ENCODE measurements around the gene TMEM108.

TMEM108 gene

DNA sequence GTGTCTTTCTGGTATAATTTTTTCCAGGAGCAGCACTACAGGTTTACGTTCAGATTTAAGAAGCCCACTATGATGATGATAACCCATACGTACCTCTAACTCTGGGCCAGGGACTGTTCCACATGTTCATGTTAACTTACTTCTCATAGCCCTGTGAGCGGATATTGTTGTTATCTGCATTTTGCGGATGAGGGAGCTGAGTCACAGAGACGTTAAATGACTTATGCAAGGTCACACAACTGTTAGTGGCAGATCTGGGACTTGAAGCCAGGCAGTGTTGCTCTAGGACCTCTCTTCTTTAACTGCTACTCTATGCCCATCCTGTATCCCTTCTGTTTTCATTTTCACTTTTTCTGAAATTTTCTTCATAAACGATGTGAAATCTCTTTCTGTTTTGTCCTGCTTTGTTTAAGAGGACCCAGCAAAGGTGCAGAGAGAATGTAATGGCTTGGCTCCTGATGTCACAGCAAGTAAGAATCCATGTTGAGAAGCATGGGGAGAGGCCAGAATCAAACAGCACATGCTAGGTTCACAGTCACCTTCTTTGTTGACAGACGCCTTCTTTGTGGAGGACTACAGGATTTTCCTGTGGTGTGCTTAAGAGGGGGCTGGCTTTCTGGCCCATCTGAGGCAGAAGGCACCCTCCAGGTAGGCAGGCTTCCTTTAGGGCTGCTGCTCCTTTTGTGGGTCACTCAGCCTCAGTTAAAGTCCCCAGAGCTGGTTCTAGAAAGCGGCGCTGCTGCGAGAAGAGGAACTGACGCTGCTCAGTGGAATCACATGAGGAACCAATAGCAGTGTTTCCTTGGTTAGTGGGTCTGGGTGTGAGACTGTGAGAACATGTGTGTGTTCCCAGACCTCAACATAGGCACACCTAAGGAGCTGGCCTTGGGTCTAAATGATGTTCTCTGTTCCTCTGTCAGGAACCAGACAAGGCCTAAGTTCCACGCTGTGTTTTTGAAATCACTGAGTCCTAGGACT is 121.6 kb downstream of the TMEM108 start:
- Histone ChIP-seq H3K4me3 (ENCODE audit: insufficient read length, low read depth) (no peak overlapping the region), H3K36me3 (ENCODE audit: insufficient read depth, insufficient read length, low read length) (no peaks in the 10 kb centered on the region), H3K9me3 (ENCODE audit: insufficient read depth, low read length) (no peaks in the 10 kb centered on the region), H3K9ac (ENCODE audit: insufficient read length, low read depth) (no peak overlapping the region), H3K27me3 (ENCODE audit: insufficient read depth, insufficient read length) (no peaks in the 10 kb centered on the region), H3K4me1 (ENCODE audit: insufficient read depth, insufficient read length) (no peaks in the 10 kb centered on the region)
- no peak for DNase-seq (ENCODE audit: low read depth, low spot score)
- TF ChIP-seq YY1 (IDR thresholded peaks at IDR 0.05; ENCODE audit: insufficient read depth, insufficient read length) = no peak
- no peak for TF ChIP-seq ZNF274 (IDR thresholded peaks at IDR 0.05; ENCODE audit: low read depth, low read length)
- no peak for TF ChIP-seq SUZ12 (IDR thresholded peaks at IDR 0.05; ENCODE audit: extremely low read depth, insufficient read depth, insufficient read length)

DNA sequence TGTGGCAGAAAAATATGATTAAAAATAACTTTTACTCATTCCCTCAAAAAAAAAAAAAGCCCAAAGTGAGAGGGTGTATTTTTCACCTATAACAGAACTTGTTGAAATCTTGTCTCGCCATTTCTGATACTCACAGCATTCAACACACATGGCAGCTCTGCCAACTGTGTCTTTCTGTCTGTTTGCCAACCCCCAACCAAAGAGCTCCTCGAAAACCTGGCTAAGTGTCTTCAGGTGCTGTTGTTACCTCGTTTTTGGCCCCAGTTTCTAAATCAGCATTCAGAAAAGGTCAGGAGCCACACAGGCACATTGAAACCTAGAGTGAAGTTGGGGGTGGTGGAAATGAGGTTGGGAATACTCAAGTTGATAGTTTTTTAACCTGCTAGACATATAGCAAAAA is 123.5 kb downstream of the TMEM108 start:
- Histone ChIP-seq H3K9ac (ENCODE audit: insufficient read length, low read depth) (no peak overlapping the region), H3K4me1 (ENCODE audit: insufficient read depth, insufficient read length) (no peaks in the 10 kb centered on the region), H3K36me3 (ENCODE audit: insufficient read depth, insufficient read length, low read length) (no peaks in the 10 kb centered on the region), H3K9me3 (ENCODE audit: insufficient read depth, low read length) (peaks cover 4% of the 10 kb centered on the region; the same call in 1 of the 2 replicates), H3K27me3 (ENCODE audit: insufficient read depth, insufficient read length) (no peaks in the 10 kb centered on the region), H3K4me3 (ENCODE audit: insufficient read length, low read depth) (no peak overlapping the region)
- DNase-seq (ENCODE audit: low read depth, low spot score) = no peak
- no peak for TF ChIP-seq ZNF274 (IDR thresholded peaks at IDR 0.05; ENCODE audit: low read depth, low read length)
- TF ChIP-seq SUZ12 (IDR thresholded peaks at IDR 0.05; ENCODE audit: extremely low read depth, insufficient read depth, insufficient read length) = no peak
- TF ChIP-seq YY1 (IDR thresholded peaks at IDR 0.05; ENCODE audit: insufficient read depth, insufficient read length) = no peak

GRCh38 chr3:133162265-133162664 is 124.1 kb downstream of the TMEM108 start:
- no peak overlapping the region for H3K4me3 ChIP-seq (ENCODE audit: insufficient read length, low read depth)
- H3K9ac ChIP-seq (ENCODE audit: insufficient read length, low read depth) = no peak overlapping the region
- no peaks in the 10 kb centered on the region for H3K27me3 ChIP-seq (ENCODE audit: insufficient read depth, insufficient read length)
- H3K4me1 ChIP-seq (ENCODE audit: insufficient read depth, insufficient read length) = no peaks in the 10 kb centered on the region
- no peaks in the 10 kb centered on the region for H3K36me3 ChIP-seq (ENCODE audit: insufficient read depth, insufficient read length, low read length)
- DNase-seq (ENCODE audit: low read depth, low spot score) = no peak
- H3K9me3 ChIP-seq (ENCODE audit: insufficient read depth, low read length) = peaks cover 10% of the 10 kb centered on the region; the same call in 1 of the 2 replicates
- TF ChIP-seq ZNF274 (IDR thresholded peaks at IDR 0.05; ENCODE audit: low read depth, low read length) (no peak), SUZ12 (IDR thresholded peaks at IDR 0.05; ENCODE audit: extremely low read depth, insufficient read depth, insufficient read length) (no peak), YY1 (IDR thresholded peaks at IDR 0.05; ENCODE audit: insufficient read depth, insufficient read length) (no peak)

- Histone ChIP-seq H3K36me3 (ENCODE audit: insufficient read depth, insufficient read length, low read length) (no peaks in the 10 kb centered on the region), H3K27me3 (ENCODE audit: insufficient read depth, insufficient read length) (no peaks in the 10 kb centered on the region), H3K9ac (ENCODE audit: insufficient read length, low read depth) (no peak overlapping the region), H3K4me1 (ENCODE audit: insufficient read depth, insufficient read length) (no peaks in the 10 kb centered on the region), H3K4me3 (ENCODE audit: insufficient read length, low read depth) (no peak overlapping the region), H3K9me3 (ENCODE audit: insufficient read depth, low read length) (peaks cover 15% of the 10 kb centered on the region; the same call in 1 of the 2 replicates)
- TF ChIP-seq YY1 (IDR thresholded peaks at IDR 0.05; ENCODE audit: insufficient read depth, insufficient read length) (no peak), ZNF274 (IDR thresholded peaks at IDR 0.05; ENCODE audit: low read depth, low read length) (no peak), SUZ12 (IDR thresholded peaks at IDR 0.05; ENCODE audit: extremely low read depth, insufficient read depth, insufficient read length) (no peak)
- no peak for DNase-seq (ENCODE audit: low read depth, low spot score)
Observed at GRCh38 chr3:133162670-133163305, 124.6 kb downstream of the TMEM108 start.

- DNase-seq (ENCODE audit: low read depth, low spot score) = no peak
- TF ChIP-seq YY1 (IDR thresholded peaks at IDR 0.05; ENCODE audit: insufficient read depth, insufficient read length) (no peak), SUZ12 (IDR thresholded peaks at IDR 0.05; ENCODE audit: extremely low read depth, insufficient read depth, insufficient read length) (no peak), ZNF274 (IDR thresholded peaks at IDR 0.05; ENCODE audit: low read depth, low read length) (no peak)
- Histone ChIP-seq H3K4me3 (ENCODE audit: insufficient read length, low read depth) (no peak overlapping the region), H3K27me3 (ENCODE audit: insufficient read depth, insufficient read length) (no peaks in the 10 kb centered on the region), H3K9ac (ENCODE audit: insufficient read length, low read depth) (no peak overlapping the region), H3K36me3 (ENCODE audit: insufficient read depth, insufficient read length, low read length) (no peaks in the 10 kb centered on the region), H3K9me3 (ENCODE audit: insufficient read depth, low read length) (peaks cover 22% of the 10 kb centered on the region; the same call in 1 of the 2 replicates), H3K4me1 (ENCODE audit: insufficient read depth, insufficient read length) (no peaks in the 10 kb centered on the region)
Observed at GRCh38 chr3:133167340-133168024, 129.3 kb downstream of the TMEM108 start.

DNA sequence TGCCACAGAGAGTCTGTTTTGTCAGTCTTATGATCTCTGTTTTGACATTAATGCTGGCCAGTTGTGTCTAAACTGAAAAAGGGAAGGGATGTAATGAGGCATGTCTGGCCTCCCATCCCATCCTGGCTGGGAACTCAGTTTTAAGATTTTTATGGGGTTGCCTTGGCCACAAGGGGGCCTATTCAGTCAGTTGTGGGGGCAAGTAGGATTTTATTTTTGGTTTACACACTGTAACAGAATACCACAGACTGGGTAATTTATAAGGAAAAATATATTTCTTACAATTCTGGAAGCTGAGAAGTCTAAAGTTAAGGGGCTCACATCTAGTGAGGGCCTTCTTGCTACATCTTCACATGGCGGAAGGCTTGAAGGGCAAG is 129.8 kb downstream of the TMEM108 start:
- Histone ChIP-seq H3K27me3 (ENCODE audit: insufficient read depth, insufficient read length) (no peaks in the 10 kb centered on the region), H3K4me1 (ENCODE audit: insufficient read depth, insufficient read length) (no peaks in the 10 kb centered on the region), H3K36me3 (ENCODE audit: insufficient read depth, insufficient read length, low read length) (no peaks in the 10 kb centered on the region), H3K9ac (ENCODE audit: insufficient read length, low read depth) (no peak overlapping the region), H3K4me3 (ENCODE audit: insufficient read length, low read depth) (no peak overlapping the region), H3K9me3 (ENCODE audit: insufficient read depth, low read length) (peaks cover 24% of the 10 kb centered on the region; the same call in 1 of the 2 replicates)
- TF ChIP-seq YY1 (IDR thresholded peaks at IDR 0.05; ENCODE audit: insufficient read depth, insufficient read length) (no peak), SUZ12 (IDR thresholded peaks at IDR 0.05; ENCODE audit: extremely low read depth, insufficient read depth, insufficient read length) (no peak), ZNF274 (IDR thresholded peaks at IDR 0.05; ENCODE audit: low read depth, low read length) (no peak)
- no peak for DNase-seq (ENCODE audit: low read depth, low spot score)

All from NT2/D1 (cell line).